GM19193 (cell line): Measurements from ENCODE around the gene CCDC150.

Experiments used
- POLR2A ChIP-seq: IDR thresholded peaks from 4 replicates; pipeline ENCODE4 v1.6.1; 2011; ENCODE audit not compliant: insufficient read depth, insufficient read length; ENCODE audit errors: extremely low read depth

The CCDC150 gene

GRCh38 chr2:196725218-196725617 is 85.7 kb downstream of the CCDC150 start:
- TF ChIP-seq POLR2A: no peak

GRCh38 chr2:196725882-196726281 is 86.4 kb downstream of the CCDC150 start:
- TF ChIP-seq POLR2A: no peak

GRCh38 chr2:196729418-196729817 is 89.9 kb downstream of the CCDC150 start:
- TF ChIP-seq POLR2A: no peak

GRCh38 chr2:196737046-196737445 is 97.5 kb downstream of the CCDC150 start:
- TF ChIP-seq POLR2A: no peak

- no peak for TF ChIP-seq POLR2A
These were observed 99.5 kb downstream of the CCDC150 start for GRCh38 chr2:196739031-196739430.

- no peak for TF ChIP-seq POLR2A
These were observed 102.7 kb downstream of the CCDC150 start for GRCh38 chr2:196742216-196742615.

GRCh38 chr2:196742685-196743084 is 103.2 kb downstream of the CCDC150 start:
- no peak for TF ChIP-seq POLR2A

- TF ChIP-seq POLR2A: no peak
These were observed 103.7 kb downstream of the CCDC150 start for GRCh38 chr2:196743165-196743564.

- no peak for TF ChIP-seq POLR2A
These were observed 106.2 kb downstream of the CCDC150 start for GRCh38 chr2:196745711-196746110.

GRCh38 chr2:196747400-196747799 is 107.9 kb downstream of the CCDC150 start:
- TF ChIP-seq POLR2A: no peak

- TF ChIP-seq POLR2A: no peak
These were observed 108.6 kb downstream of the CCDC150 start for GRCh38 chr2:196748123-196748522.

- no peak for TF ChIP-seq POLR2A
These were observed 110.9 kb downstream of the CCDC150 start for GRCh38 chr2:196750291-196750923.

GRCh38 chr2:196750977-196751631 is 111.6 kb downstream of the CCDC150 start:
- no peak for TF ChIP-seq POLR2A

- TF ChIP-seq POLR2A: no peak
These were observed 119.2 kb downstream of the CCDC150 start for GRCh38 chr2:196758474-196759377.

- TF ChIP-seq POLR2A: no peak
These were observed 119.8 kb downstream of the CCDC150 start for GRCh38 chr2:196759378-196759706.

GRCh38 chr2:196767101-196767500 is 127.6 kb downstream of the CCDC150 start:
- no peak for TF ChIP-seq POLR2A
